ENCODE data around the gene PHLDB2. TPM values are rescaled to one million over a fixed set of nuclear protein-coding genes. Genes with fewer than 3 reads are reported as not detected.

Gene PHLDB2
- total RNA-seq (2021; fragmentation: NEBNext Ultra II Directional; extraction: Animal tissue kit (Norgen Biotek cat#: 25700)) (22.6 and 26.6 TPM in 2 replicates), polyA plus RNA-seq (2011; rRNA removed) (5.0 and 5.8 TPM in 2 replicates), polyA minus RNA-seq (2011; rRNA and poly(A)+ RNA removed) (21.5 and 23.9 TPM in 2 replicates)
- 5.3 TPM for polyA plus RNA-seq (2011; cell fraction: cytosol; rRNA removed)
- 10.9 TPM for polyA plus RNA-seq (2011; cell fraction: nucleus; rRNA removed)
- polyA plus RNA-seq (2012, experiment 1 of 2) = 5.8 to 10.9 TPM (median 8.2 TPM) in 4 replicates
- 1.0 TPM for polyA plus RNA-seq (2012, experiment 2 of 2)
- polyA plus RNA-seq (2013, experiment 1 of 2) = 13.5 TPM
- 13.5 TPM for polyA plus RNA-seq (2013, experiment 2 of 2)
- 16.6 TPM for polyA minus RNA-seq (2011; cell fraction: cytosol; rRNA and poly(A)+ RNA removed)
- 44.0 TPM for polyA minus RNA-seq (2011; cell fraction: nucleus; rRNA and poly(A)+ RNA removed)
- long read RNA-seq, experiment 1, partial matches to known transcripts = 18 of 22 reads
- long read RNA-seq, experiment 1, other reads (novel, unspliced or antisense) = 1 of 22 reads
- long read RNA-seq, experiment 2, partial matches to known transcripts = 1 of 1 reads
- long read RNA-seq, experiment 2, other reads (novel, unspliced or antisense) = 0 of 1 reads

DNA sequence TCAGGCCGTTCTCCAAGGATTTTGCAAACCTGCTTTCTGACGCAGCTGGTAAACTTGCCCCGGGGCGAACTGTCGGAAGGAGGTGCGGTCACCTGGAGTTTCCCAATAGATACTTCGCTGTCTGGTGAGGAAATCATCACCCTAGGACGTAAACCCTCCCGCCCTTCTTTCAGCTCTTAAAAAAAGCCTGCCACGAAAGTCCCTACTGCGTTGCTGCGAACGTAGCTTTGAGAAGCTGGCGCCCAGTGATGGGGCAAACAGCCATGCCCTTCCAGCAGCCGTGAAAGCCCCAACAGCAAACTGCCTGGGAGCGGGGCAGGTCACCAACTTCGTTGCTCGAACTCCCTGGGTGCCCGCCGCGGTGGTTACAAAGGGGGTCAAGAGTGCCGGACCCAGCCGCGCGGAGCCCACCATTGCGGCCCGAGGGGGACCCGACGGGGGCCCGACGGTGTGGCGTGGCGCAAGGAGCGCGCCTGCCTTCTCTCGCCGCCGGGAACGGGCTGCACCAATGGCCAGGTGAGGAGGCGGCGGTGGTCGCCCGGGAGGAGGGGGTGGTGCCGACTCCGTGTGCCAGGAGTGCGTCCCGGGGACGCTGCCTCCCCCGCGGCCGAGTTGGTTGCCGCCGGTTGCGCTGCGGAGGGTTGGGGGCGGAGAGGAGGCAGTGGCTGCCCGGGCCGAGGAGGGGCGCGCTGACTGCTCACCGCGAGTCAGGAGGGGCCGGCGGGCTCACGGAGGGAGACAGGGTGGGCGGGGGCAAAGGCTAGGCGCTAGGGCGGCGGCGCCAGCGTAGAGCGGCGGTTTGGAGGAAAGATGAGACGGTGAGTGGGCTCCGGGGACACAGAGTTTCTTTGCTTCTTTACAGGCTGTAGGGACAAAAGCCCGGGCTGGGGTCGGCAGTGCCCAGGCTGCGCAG lies at the start of gene PHLDB2:
PHLDB2 (plus strand) TSS at position 205 of the 913 bp plus-strand sequence. CDS start 24,813 bp downstream, outside the sequence.
- peak within 1 kb of the TSS; percentile 43 for H2BK120ac ChIP-seq (replicated peaks; ENCODE audit: low read depth, low read length)
- H3K9ac ChIP-seq (replicated peaks in 1 of 4; ENCODE audit: extremely low read depth in 1 of 4, low read depth in 3 of 4, low read length in 3 of 4) = peak within 1 kb of the TSS; percentile 84 to 90 (median 86)
- ChIA-PET POLR2A (ENCODE audit: partially characterized antibody) (interaction anchor here (0.7 to 1.7 kb wide), 8 partner anchors 9 to 1373 kb away, joined by 3 to 6 read pairs (median 4); no protein-coding TSS in a partner anchor), CTCF (ENCODE audit: partially characterized antibody) (interaction anchor here (0.7 to 3.6 kb wide), 19 partner anchors 9 to 168 kb away, joined by 3 to 47 read pairs (median 4); no protein-coding TSS in a partner anchor)
- H2BK20ac ChIP-seq (ENCODE audit: low read length) = 0 out of 2 replicates have a peak within 1 kb of the TSS, but pooled peaks have one; percentile 68
- peaks cover 0 to 13% of the 10 kb centered on the region in 2 experiments; a peak in 2 of 4 replicates for H3K79me2 ChIP-seq (ENCODE audit: control insufficient read depth in 1 of 2, insufficient read depth in 2 of 2, low read length in 2 of 2)
- peak in 1 of 2 experiments; percentile 89 for DNase-seq (ENCODE audit: low read depth in 1 of 2, low spot score in 2 of 2)
- H4K20me1 ChIP-seq (replicated peaks in 1 of 2; ENCODE audit: control insufficient read depth in 1 of 2, insufficient read depth in 2 of 2, low read length in 2 of 2) = peaks cover 2 to 3% of the 10 kb centered on the region in 2 experiments
- H3K18ac ChIP-seq (ENCODE audit: extremely low read depth, low read length) = peak within 1 kb of the TSS; percentile 81; the same call in 1 of the 2 replicates
- peak within 1 kb of the TSS; percentile 92 for H2AFZ ChIP-seq (ENCODE audit: low read length)
- WGBS, 2 experiments (ENCODE audit: extremely low coverage in 1 of 2, insufficient coverage in 1 of 2, insufficient read length in 1 of 2, insufficient replicate concordance in 2 of 2, low coverage in 1 of 2, low lambda C conversion rate in 2 of 2, missing lambda C conversion rate in 1 of 2) = 1% methylated on average over 54 of the region's 78 CpGs; no CpG with 5 or more reads in 1 of the 2 experiments
- no peak within 1 kb of the TSS for H2AK5ac ChIP-seq (ENCODE audit: low read depth, low read length)
- H3K4me2 ChIP-seq (ENCODE audit: insufficient read depth in 1 of 2, low read depth in 2 of 2, low read length in 2 of 2) = peak within 1 kb of the TSS; percentile 80 to 82
- no peak within 1 kb of the TSS for H3K4ac ChIP-seq (replicated peaks; ENCODE audit: insufficient read length, low read depth, low read length)
- peaks cover 0 to 22% (median 14%) of the 10 kb centered on the region in 4 experiments; a peak in 5 of 7 replicates for H3K27me3 ChIP-seq (replicated peaks in 1 of 4; ENCODE audit: control insufficient read depth in 3 of 4, extremely low read depth in 1 of 4, insufficient read depth in 3 of 4, low read length in 3 of 4)
- H3K36me3 ChIP-seq (ENCODE audit: control insufficient read depth in 2 of 4, insufficient read depth in 4 of 4, low read length in 3 of 4) = no peaks in the 10 kb centered on the region
- peak within 1 kb of the TSS; percentile 53; the same call in 1 of the 2 replicates for H2BK15ac ChIP-seq (ENCODE audit: low read length)
- H4K8ac ChIP-seq (ENCODE audit: extremely low read depth, insufficient read depth, low read length) = no peak within 1 kb of the TSS; the same call in 1 of the 2 replicates
- no peak for FAIRE-seq
- H4K5ac ChIP-seq (ENCODE audit: insufficient read length, low read depth, low read length) = peak within 1 kb of the TSS; percentile 34
- peak within 1 kb of the TSS; percentile 85; the same call in 1 of the 2 replicates for H3K27ac ChIP-seq (ENCODE audit: low read depth, low read length)
- H3K23me2 ChIP-seq (ENCODE audit: low read depth, low read length) = peaks cover 6% of the 10 kb centered on the region; the same call in 1 of the 2 replicates
- H2BK5ac ChIP-seq (ENCODE audit: low read depth, low read length) = peak within 1 kb of the TSS; percentile 92; the same call in 1 of the 2 replicates
- H4K91ac ChIP-seq (replicated peaks; ENCODE audit: insufficient read length, low read length) = peak within 1 kb of the TSS; percentile 58
- no peak within 1 kb of the TSS for H3K23ac ChIP-seq (ENCODE audit: insufficient read length)
- peaks cover 3 to 15% (median 9%) of the 10 kb centered on the region in 4 experiments; a peak in 5 of 7 replicates for H3K4me1 ChIP-seq (replicated peaks in 1 of 4; ENCODE audit: control insufficient read depth in 3 of 4, insufficient read depth in 4 of 4, low read length in 3 of 4)
- H3K56ac ChIP-seq (replicated peaks; ENCODE audit: insufficient read length, low read depth, low read length) = no peak within 1 kb of the TSS
- peak within 1 kb of the TSS; percentile 69 to 87 (median 76) for H3K4me3 ChIP-seq (ENCODE audit: extremely low read depth in 1 of 4, insufficient read depth in 2 of 4, low read depth in 3 of 4, low read length in 4 of 4)
- no peaks in the 10 kb centered on the region for H3K9me3 ChIP-seq (ENCODE audit: insufficient read depth in 2 of 2, low read depth in 1 of 2, low read length in 1 of 2)
- H2BK12ac ChIP-seq (ENCODE audit: low read depth, low read length) = peak within 1 kb of the TSS; percentile 62; the same call in 1 of the 2 replicates
- H3K14ac ChIP-seq (ENCODE audit: insufficient read length) = no peak within 1 kb of the TSS
- H3K79me1 ChIP-seq (ENCODE audit: low read depth, low read length) = no peaks in the 10 kb centered on the region
- TF ChIP-seq BACH1 (IDR thresholded peaks at IDR 0.05; ENCODE audit: low read length) = no peak
- no peak for TF ChIP-seq CTBP2 (IDR thresholded peaks at IDR 0.05; ENCODE audit: borderline replicate concordance, insufficient read depth, insufficient read length, low read length)
- no peak for TF ChIP-seq NANOG (IDR thresholded peaks at IDR 0.05; ENCODE audit: insufficient read depth, low read depth, low read length, poor library complexity, severe bottlenecking)
- TF ChIP-seq POU5F1 (IDR thresholded peaks at IDR 0.05; ENCODE audit: low read depth, low read length) = no peak
- TF ChIP-seq SIRT6 (IDR thresholded peaks at IDR 0.05; ENCODE audit: low read length) = no peak
- no peak for TF ChIP-seq POLR2AphosphoS5 (IDR thresholded peaks at IDR 0.05; ENCODE audit: low read depth, low read length)
- peak; percentile 34; the same call in 1 of the 2 replicates for TF ChIP-seq RBBP5 (IDR thresholded peaks at IDR 0.05; ENCODE audit: borderline replicate concordance, low read depth, low read length)

Measured in H1 (cell line).